ENCODE results near the gene LYPLA2. TPM values are rescaled to one million over a fixed set of nuclear protein-coding genes. Genes with fewer than 3 reads are reported as not detected.

Gene LYPLA2
- total RNA-seq: 10 to 100 TPM; 55.0 to 64.8 TPM

DNA sequence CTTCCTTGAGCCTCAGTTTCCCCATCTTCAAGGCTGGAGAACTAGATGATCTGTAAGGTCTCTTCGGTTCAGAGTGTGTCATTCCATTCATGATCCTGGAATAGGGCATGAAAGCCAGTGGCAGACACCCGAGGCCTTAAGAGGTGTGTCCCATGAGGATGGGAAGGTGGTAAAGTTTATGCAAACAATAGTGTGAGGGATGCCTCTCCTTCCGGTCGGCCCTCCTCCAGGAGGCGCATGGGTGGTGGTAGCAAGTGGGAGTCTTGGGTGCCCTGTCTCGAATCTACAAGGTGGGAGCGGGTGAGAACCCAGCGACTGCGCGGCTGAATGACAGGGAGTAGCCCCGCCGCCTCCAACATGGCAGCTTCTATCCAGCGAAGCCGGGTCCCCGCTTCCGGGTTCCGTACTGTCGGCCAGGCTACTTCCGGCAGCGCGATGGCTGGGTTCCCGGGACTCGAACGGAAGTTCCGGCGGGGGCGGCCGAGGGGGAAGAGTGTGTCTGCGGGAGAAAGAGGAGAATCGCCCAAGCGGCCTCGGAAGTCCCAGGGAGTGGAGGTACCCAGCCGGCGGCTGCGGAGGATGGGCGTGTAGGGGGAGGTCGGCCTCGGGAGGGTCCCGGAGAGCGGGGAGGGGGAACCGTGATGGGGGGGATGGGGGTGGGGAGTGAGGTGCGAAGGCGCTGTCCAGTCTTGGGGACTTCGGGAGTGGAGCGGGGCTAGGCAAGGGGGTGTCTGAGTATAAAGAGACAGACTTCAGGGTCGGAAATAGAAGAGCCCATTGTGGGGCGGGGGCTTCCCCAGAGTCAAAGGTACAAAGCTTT is at the start of gene LYPLA2:
Gene LYPLA2, plus strand, starts transcription at position 450 of the 820 bp plus-strand sequence. CDS start 1,538 bp downstream, outside the sequence.
- H3K36me3 Mint-ChIP-seq (ENCODE audit: low read depth): peaks cover 26% of the 10 kb centered on the region
- H3K27ac Mint-ChIP-seq: peak within 1 kb of the TSS; percentile 79

DNA sequence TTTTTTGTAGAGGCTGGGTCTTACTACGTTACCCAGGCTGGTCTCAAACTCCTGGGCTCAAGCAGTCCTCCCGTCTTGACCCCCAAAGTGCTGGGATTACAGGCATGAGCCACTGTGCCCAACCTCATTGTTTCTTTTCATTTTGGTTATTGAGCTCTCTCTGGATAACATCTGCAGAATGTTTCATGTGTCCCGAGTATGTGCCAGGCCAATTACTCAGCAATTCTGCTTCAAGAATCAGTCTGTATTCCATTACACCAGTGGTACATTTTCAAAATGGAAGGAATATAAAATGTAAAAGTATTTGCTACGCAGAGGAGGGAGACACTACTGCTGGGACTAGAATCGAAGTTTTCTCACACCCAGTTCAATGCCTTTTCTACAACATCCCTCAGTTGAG is 49.3 kb upstream of the LYPLA2 start:
- no peak for DNase-seq
- H3K4me1 Mint-ChIP-seq: peaks cover 28% of the 10 kb centered on the region
- H3K36me3 Mint-ChIP-seq (ENCODE audit: low read depth): peaks cover 14% of the 10 kb centered on the region
- H3K27me3 Mint-ChIP-seq: no peaks in the 10 kb centered on the region
- ChIA-PET CTCF (no interaction called here), POLR2A (interaction anchor here (0.5 to 0.6 kb wide), 2 partner anchors 31 to 43 kb away, joined by 3 to 5 read pairs; no protein-coding TSS in a partner anchor)
- H3K4me3 Mint-ChIP-seq: no peak overlapping the region
- no peak overlapping the region for H3K27ac Mint-ChIP-seq
- intact Hi-C loops (cut with DNase I, micrococcal nuclease): loop anchor here (2.0 kb wide), 3 partner anchors 43 to 211 kb away; partner anchors contain the start of genes E2F2 (in 1 of the 2) and ID3 (in 1 of the 2)
- no peaks in the 10 kb centered on the region for H3K9me3 Mint-ChIP-seq (ENCODE audit: low read depth)
- ATAC-seq: no peak

More for the DNA sequence above, at the start of gene LYPLA2:
- intact Hi-C loops (cut with DNase I, micrococcal nuclease): loop anchor here (1.0 to 2.0 kb wide), 5 partner anchors 9 to 190 kb away; partner anchors contain the start of genes GALE (in 2 of the 2), PITHD1 (in 2 of the 2), ELOA (in 1 of the 2) and HMGCL (in 1 of the 2)
- Mint-ChIP-seq H3K9me3 (ENCODE audit: low read depth) (no peaks in the 10 kb centered on the region), H3K4me3 (peak within 1 kb of the TSS; percentile 86), H3K27me3 (no peaks in the 10 kb centered on the region), H3K4me1 (peaks cover 13% of the 10 kb centered on the region)
- ATAC-seq (peak; percentile 93), DNase-seq (peak; percentile 95)
- ChIA-PET CTCF (interaction anchor here (0.6 to 2.9 kb wide), 8 partner anchors 8 to 173 kb away, joined by 3 to 10 read pairs (median 3); no protein-coding TSS in a partner anchor), POLR2A (interaction anchor here (0.6 to 1.7 kb wide), 3 partner anchors 9 to 183 kb away, joined by 3 to 7 read pairs (median 4); partner anchors contain the start of gene GALE)

DNA sequence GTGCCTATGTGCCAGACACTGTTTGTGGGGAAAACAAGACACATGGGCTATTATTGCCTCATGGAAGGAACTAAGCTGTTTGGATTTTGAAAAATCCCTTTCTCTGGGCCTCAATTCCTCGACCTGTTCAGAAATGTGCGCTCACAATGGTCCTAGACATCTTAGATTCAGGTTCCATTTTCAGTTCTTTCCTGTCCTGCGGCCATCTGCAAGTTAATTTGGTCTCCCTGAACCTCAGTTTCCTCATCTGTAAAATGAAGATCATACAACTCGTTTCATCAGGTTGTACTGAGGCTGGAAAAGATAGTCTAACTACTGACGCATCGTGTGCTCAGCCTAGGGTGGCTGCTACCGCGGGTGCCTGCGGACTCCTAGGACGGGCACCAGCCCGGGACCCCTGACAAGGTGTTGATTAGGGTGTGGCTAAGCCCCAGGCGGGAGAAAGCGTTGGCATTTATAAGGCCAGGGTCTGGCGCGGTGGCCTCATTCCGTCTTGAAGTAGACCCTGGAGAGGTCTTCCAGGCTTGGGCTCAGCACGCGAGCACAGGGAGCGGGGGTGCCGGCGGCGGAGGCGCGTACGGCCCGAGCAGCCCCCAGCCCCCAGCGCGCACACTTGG is 48.2 kb upstream of the LYPLA2 start:
- no peak for DNase-seq
- intact Hi-C loops (cut with DNase I, micrococcal nuclease): loop anchor here (1.0 to 2.0 kb wide), 12 partner anchors 30 to 374 kb away; partner anchors contain the start of genes ASAP3 (in 1 of the 2), E2F2 (in 1 of the 2), FUCA1 (in 1 of the 2) and GALE (in 1 of the 2)

DNA sequence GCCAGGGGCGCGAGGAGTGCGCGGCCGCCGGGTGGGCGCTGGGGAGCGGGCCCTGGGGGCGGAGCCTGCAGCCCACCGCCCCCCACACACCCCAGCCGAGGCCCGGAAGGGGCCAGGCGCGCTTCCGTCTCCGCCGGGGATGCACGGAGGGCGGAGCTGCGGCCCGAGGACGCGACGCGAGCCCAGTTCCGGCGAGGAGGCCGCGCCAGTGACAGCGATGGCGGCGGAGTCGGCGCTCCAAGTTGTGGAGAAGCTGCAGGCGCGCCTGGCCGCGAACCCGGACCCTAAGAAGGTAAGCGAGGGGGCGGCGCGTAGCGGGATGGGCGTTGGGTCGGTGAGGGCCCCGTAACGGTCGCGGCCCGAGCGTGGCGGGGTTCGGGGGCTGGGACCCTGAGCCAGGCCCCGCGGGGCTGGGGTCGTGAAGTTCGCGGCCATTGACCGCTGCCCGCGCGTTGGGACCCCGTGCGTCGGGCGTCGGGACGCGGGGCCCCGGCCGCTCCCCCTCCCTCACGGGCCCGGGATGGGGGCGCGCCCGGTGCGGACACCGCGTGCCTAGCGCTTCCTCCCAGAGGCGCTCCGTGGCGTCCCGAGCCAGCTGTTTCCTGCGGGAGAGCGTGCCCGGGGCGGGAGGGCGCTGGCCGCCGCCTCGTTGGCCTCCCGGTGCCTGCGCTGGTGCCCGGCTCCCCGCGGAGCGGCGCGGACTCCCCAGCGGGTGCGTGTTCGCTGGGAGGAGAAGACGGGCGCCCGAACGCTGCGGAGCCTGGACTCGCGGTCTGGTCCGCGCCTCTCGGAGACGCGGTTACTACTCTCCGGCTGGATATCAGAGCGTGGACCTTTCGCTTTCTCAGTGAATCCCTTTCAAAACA is 47.4 kb upstream of the LYPLA2 start, which contains the start of gene ELOA:
Gene ELOA, plus strand, starts transcription at position 185 of the 866 bp plus-strand sequence. Its CDS starts 33 bp downstream, at position 218.
- Mint-ChIP-seq H3K4me1 (peaks cover 42% of the 10 kb centered on the region), H3K4me3 (peak within 1 kb of the TSS; percentile 87), H3K27ac (peak within 1 kb of the TSS; percentile 91), H3K9me3 (ENCODE audit: low read depth) (no peaks in the 10 kb centered on the region), H3K27me3 (no peaks in the 10 kb centered on the region), H3K36me3 (ENCODE audit: low read depth) (peaks cover 18% of the 10 kb centered on the region)
- ChIA-PET CTCF (interaction anchor here (0.6 to 4.1 kb wide), 13 partner anchors 9 to 401 kb away, joined by 3 to 23 read pairs (median 3); partner anchors contain the start of gene RPL11), POLR2A (interaction anchor here (0.7 to 2.1 kb wide), 5 partner anchors 30 to 51 kb away, joined by 3 to 14 read pairs (median 3); partner anchors contain the start of gene RPL11)
- ATAC-seq: peak; percentile 94
- DNase-seq: peak; percentile 88
- intact Hi-C loops (cut with DNase I, micrococcal nuclease): loop anchor here (1.0 to 2.0 kb wide), 12 partner anchors 29 to 375 kb away; partner anchors contain the start of genes ASAP3 (in 1 of the 2), E2F2 (in 1 of the 2), FUCA1 (in 1 of the 2) and GALE (in 1 of the 2)

More for the DNA sequence above, 48.2 kb upstream of the LYPLA2 start:
- no peaks in the 10 kb centered on the region for H3K9me3 Mint-ChIP-seq (ENCODE audit: low read depth)
- peak; percentile 52 for ATAC-seq
- H3K4me3 Mint-ChIP-seq: peak overlapping the region; percentile 85
- H3K36me3 Mint-ChIP-seq (ENCODE audit: low read depth): peaks cover 18% of the 10 kb centered on the region
- ChIA-PET POLR2A (interaction anchor here (0.7 to 2.1 kb wide), 2 partner anchors 48 to 51 kb away, joined by 3 to 14 read pairs; partner anchors contain the start of gene RPL11), CTCF (interaction anchor here (0.7 to 4.1 kb wide), 5 partner anchors 9 to 401 kb away, joined by 3 to 23 read pairs (median 3); partner anchors contain the start of gene RPL11)
- H3K27ac Mint-ChIP-seq: peak overlapping the region; percentile 89
- no peaks in the 10 kb centered on the region for H3K27me3 Mint-ChIP-seq
- peaks cover 35% of the 10 kb centered on the region for H3K4me1 Mint-ChIP-seq

DNA sequence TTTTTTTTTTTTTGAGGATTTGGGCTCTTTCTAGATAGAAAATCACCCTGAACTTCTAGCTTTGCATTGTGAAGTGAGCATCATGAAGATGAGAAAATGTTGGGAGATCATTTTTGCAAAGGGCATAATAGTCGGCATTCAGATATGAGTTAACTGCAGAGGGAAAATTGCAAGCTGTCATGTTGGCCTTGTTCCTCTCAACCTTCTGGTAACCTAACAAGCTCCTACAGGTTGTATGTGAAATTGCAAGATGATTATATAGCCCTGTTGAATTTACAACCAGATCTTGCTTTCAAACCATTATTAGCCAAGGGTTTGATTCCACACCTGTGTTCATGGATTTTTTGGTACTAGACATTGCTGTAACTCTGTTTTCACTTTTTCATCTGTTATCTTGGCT is 45.4 kb upstream of the LYPLA2 start:
- POLR2A ChIA-PET: interaction anchor here (0.9 kb wide), 1 partner anchor 49 kb away, joined by 7 read pairs; no protein-coding TSS in a partner anchor
- H3K36me3 Mint-ChIP-seq (ENCODE audit: low read depth): peaks cover 26% of the 10 kb centered on the region
- no peak for DNase-seq
- CTCF ChIA-PET: interaction anchor here (0.6 to 4.1 kb wide), 10 partner anchors 13 to 1922 kb away, joined by 3 to 23 read pairs (median 4); partner anchors contain the start of gene RPL11
- intact Hi-C loops (cut with DNase I, micrococcal nuclease): no loop called here
- H3K4me1 Mint-ChIP-seq: peaks cover 45% of the 10 kb centered on the region
- no peaks in the 10 kb centered on the region for H3K9me3 Mint-ChIP-seq (ENCODE audit: low read depth)
- no peak overlapping the region for H3K27ac Mint-ChIP-seq
- ATAC-seq: no peak
- H3K27me3 Mint-ChIP-seq: no peaks in the 10 kb centered on the region
- H3K4me3 Mint-ChIP-seq: peak overlapping the region; percentile 87

DNA sequence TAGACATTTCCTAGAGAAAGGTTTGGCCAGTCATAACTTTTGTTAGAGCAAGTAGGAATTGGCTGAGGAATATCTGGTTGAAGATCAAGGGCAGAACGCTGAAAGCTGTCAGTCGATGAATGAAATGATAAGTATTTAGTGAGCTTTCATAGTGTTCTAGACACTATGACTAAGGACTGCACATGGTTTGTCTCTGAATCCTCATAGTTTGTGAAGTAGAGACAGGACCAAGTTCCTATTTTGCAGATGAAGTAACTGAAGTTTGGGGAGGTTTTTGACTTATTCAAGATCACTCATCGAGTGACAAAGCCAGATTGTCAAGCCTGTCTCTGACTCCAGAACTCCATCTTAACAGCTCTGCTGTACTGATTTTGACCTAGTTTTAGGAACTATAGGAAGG is 42.9 kb upstream of the LYPLA2 start:
- CTCF ChIA-PET: interaction anchor here (0.6 to 1.2 kb wide), 3 partner anchors 42 to 113 kb away, joined by 3 to 9 read pairs (median 3); no protein-coding TSS in a partner anchor
- H3K27ac Mint-ChIP-seq: peak overlapping the region; percentile 21
- intact Hi-C loops (cut with DNase I, micrococcal nuclease): no loop called here
- H3K36me3 Mint-ChIP-seq (ENCODE audit: low read depth): peaks cover 46% of the 10 kb centered on the region
- no peak overlapping the region for H3K4me3 Mint-ChIP-seq
- no peaks in the 10 kb centered on the region for H3K27me3 Mint-ChIP-seq
- H3K4me1 Mint-ChIP-seq: peaks cover 42% of the 10 kb centered on the region
- DNase-seq (no peak), ATAC-seq (no peak)
- POLR2A ChIA-PET: no interaction called here
- H3K9me3 Mint-ChIP-seq (ENCODE audit: low read depth): no peaks in the 10 kb centered on the region

DNA sequence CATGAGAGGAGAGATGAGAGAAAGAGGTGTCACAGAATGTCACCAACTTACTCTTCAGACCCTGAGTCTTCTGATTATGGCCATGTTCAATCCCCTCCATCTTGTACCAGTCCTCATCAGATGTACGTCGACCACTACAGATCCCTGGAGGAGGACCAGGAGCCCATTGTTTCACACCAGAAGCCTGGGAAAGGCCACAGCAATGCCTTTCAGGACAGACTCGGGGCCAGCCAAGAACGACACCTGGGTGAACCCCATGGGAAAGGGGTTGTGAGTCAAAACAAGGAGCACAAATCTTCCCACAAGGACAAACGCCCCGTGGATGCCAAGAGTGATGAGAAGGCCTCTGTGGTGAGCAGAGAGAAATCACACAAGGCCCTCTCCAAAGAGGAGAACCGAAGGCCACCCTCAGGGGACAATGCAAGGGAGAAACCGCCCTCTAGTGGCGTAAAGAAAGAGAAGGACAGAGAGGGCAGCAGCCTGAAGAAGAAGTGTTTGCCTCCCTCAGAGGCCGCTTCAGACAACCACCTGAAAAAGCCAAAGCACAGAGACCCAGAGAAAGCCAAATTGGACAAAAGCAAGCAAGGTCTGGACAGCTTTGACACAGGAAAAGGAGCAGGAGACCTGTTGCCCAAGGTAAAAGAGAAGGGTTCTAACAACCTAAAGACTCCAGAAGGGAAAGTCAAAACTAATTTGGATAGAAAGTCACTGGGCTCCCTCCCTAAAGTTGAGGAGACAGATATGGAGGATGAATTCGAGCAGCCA is 39.7 kb upstream of the LYPLA2 start:
- DNase-seq: peak; percentile 63
- POLR2A ChIA-PET: no interaction called here
- Mint-ChIP-seq H3K9me3 (ENCODE audit: low read depth) (no peaks in the 10 kb centered on the region), H3K4me3 (no peak overlapping the region), H3K27me3 (no peaks in the 10 kb centered on the region), H3K36me3 (ENCODE audit: low read depth) (peaks cover 64% of the 10 kb centered on the region), H3K4me1 (peaks cover 27% of the 10 kb centered on the region), H3K27ac (peak overlapping the region; percentile 43)
- CTCF ChIA-PET: interaction anchor here (0.6 to 1.2 kb wide), 7 partner anchors 15 to 1404 kb away, joined by 3 to 4 read pairs (median 3); partner anchors contain the start of gene PITHD1
- intact Hi-C loops (cut with DNase I, micrococcal nuclease): loop anchor here in 1 of 2 experiments (1.0 kb wide), 1 partner anchor 60 kb away; the partner anchor contains the start of gene RPL11
- peak; percentile 80 for ATAC-seq

DNA sequence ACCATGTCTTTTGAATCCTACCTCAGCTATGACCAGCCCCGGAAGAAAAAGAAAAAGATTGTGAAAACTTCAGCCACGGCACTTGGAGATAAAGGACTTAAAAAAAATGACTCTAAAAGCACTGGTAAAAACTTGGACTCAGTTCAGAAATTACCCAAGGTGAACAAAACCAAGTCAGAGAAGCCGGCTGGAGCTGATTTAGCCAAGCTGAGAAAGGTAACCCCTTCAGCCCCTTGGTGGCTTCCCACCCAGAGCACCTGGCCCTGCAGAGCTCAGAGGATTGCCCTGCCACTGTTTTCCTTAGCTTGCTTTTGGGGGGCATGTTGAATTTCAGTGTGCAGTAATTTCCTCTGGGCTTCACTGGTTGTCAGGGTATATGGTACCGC is 39.1 kb upstream of the LYPLA2 start:
- H3K36me3 Mint-ChIP-seq (ENCODE audit: low read depth): peaks cover 66% of the 10 kb centered on the region
- ChIA-PET CTCF (interaction anchor here (0.6 to 1.2 kb wide), 8 partner anchors 15 to 1405 kb away, joined by 3 to 4 read pairs (median 3); partner anchors contain the start of gene PITHD1), POLR2A (no interaction called here)
- H3K4me1 Mint-ChIP-seq: peaks cover 23% of the 10 kb centered on the region
- H3K27me3 Mint-ChIP-seq: no peaks in the 10 kb centered on the region
- H3K4me3 Mint-ChIP-seq: no peak overlapping the region
- no peaks in the 10 kb centered on the region for H3K9me3 Mint-ChIP-seq (ENCODE audit: low read depth)
- peak overlapping the region; percentile 43 for H3K27ac Mint-ChIP-seq
- intact Hi-C loops (cut with DNase I, micrococcal nuclease): loop anchor here in 1 of 2 experiments (1.0 kb wide), 1 partner anchor 61 kb away; the partner anchor contains the start of gene RPL11
- no peak for ATAC-seq
- no peak for DNase-seq

DNA sequence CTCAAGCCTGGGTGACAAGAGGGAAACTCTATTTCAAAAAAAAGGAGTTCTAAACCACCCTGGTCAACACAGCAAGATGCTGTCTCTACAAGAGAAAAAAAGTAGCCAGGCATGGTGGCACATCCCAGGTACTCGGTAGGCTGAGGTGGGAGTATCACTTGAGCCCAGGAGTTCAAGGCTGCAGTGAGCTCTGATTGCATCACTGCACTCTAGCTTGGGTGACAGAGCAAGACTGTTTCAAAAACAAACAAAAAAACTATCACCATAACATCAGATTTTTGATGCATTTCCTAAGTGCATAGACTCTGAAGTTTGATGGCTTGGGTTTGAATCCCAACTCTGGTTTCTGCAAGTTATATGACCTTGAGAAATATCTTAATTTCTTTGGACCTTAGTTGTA is 38.0 kb upstream of the LYPLA2 start:
- H3K9me3 Mint-ChIP-seq (ENCODE audit: low read depth): no peaks in the 10 kb centered on the region
- intact Hi-C loops (cut with DNase I, micrococcal nuclease): no loop called here
- H3K36me3 Mint-ChIP-seq (ENCODE audit: low read depth): peaks cover 70% of the 10 kb centered on the region
- no peak overlapping the region for H3K4me3 Mint-ChIP-seq
- no peak overlapping the region for H3K27ac Mint-ChIP-seq
- CTCF ChIA-PET: interaction anchor here (0.6 to 1.2 kb wide), 5 partner anchors 9 to 61 kb away, joined by 3 to 4 read pairs (median 3); partner anchors contain the start of genes ELOA, PITHD1 and RPL11
- no peak for DNase-seq
- no peaks in the 10 kb centered on the region for H3K27me3 Mint-ChIP-seq
- ATAC-seq: no peak
- peaks cover 12% of the 10 kb centered on the region for H3K4me1 Mint-ChIP-seq
- POLR2A ChIA-PET: no interaction called here

Measured in activated CD4-positive, alpha-beta T cell treated with anti-CD3 and anti-CD28 coated beads for 36 hours (primary cell).